ENCODE data around the gene FCAMR. TPM values are rescaled to one million over a fixed set of nuclear protein-coding genes. Genes with fewer than 3 reads are reported as not detected.

Gene FCAMR
- total RNA-seq, 4 donors from 2014 or later: not detected

DNA sequence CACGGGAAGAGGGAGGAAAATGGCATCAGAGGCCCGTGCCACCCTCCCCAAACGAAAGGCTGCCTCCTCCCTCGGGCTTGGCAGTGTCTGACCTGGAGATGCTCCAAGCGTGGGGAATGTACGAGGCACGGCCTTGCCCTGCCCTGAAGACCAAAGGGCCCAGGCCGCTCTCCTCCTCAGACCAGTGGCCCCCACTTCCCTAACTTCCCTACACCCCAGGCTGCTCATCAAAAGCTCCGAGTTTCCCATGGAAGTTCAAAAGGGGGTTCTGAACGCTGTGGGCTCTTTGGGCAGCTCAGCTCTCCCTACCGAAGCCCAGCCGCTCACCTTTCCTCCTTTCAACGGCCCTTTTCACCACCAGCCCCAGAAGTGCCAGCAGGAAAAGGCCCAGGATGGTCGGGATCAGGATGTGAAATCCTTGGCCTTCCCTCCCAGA lies 60.4 kb downstream of the FCAMR start:
- ATAC-seq (peak in 1 of 2 donors; percentile 27), DNase-seq (peak in 1 of 2 donors; percentile 44)
- in situ Hi-C loops (cut with MboI; ENCODE audit: low sequenced_read_pairs in 4 of 4): loop anchor here (5.0 to 10.0 kb wide), 7 partner anchors 45 to 278 kb away; partner anchors contain the start of genes IL20 (in 4 of the 4) and DYRK3 (in 2 of the 4)
- Histone ChIP-seq H3K4me3 (peak overlapping the region; percentile 54 to 60 (median 56)), H3K9me3 (no peaks in the 10 kb centered on the region), H3K4me1 (peaks cover 20 to 23% of the 10 kb centered on the region in 2 donors), H3K27me3 (peaks cover 0 to 4% (median 0%) of the 10 kb centered on the region in 3 donors), H3K27ac (peak overlapping the region; percentile 65 to 85 (median 75)), H3K36me3 (no peaks in the 10 kb centered on the region)
- intact Hi-C loops (cut with DNase I; ENCODE audit: low total_unique reads): loop anchor here (2.0 to 10.0 kb wide), 5 partner anchors 17 to 902 kb away; partner anchors contain the start of genes PFKFB2 and YOD1
- no peak for TF ChIP-seq POLR2A (IDR thresholded peaks at IDR 0.05)
- TF ChIP-seq, protein P1, sequence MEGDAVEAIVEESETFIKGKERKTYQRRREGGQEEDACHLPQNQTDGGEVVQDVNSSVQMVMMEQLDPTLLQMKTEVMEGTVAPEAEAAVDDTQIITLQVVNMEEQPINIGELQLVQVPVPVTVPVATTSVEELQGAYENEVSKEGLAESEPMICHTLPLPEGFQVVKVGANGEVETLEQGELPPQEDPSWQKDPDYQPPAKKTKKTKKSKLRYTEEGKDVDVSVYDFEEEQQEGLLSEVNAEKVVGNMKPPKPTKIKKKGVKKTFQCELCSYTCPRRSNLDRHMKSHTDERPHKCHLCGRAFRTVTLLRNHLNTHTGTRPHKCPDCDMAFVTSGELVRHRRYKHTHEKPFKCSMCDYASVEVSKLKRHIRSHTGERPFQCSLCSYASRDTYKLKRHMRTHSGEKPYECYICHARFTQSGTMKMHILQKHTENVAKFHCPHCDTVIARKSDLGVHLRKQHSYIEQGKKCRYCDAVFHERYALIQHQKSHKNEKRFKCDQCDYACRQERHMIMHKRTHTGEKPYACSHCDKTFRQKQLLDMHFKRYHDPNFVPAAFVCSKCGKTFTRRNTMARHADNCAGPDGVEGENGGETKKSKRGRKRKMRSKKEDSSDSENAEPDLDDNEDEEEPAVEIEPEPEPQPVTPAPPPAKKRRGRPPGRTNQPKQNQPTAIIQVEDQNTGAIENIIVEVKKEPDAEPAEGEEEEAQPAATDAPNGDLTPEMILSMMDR (IDR thresholded peaks at IDR 0.05 in 4 of 5, conservative IDR thresholded peaks at IDR 0.05 in 1 of 5): no peak

- H3K27me3 ChIP-seq: peaks cover 0 to 4% (median 0%) of the 10 kb centered on the region in 3 donors
- intact Hi-C loops (cut with DNase I; ENCODE audit: low total_unique reads): loop anchor here (2.0 to 5.0 kb wide), 4 partner anchors 17 to 903 kb away; partner anchors contain the start of genes PFKFB2 and YOD1
- no peaks in the 10 kb centered on the region for H3K36me3 ChIP-seq
- DNase-seq (peak; percentile 72 to 81), ATAC-seq (peak; percentile 72 to 73)
- in situ Hi-C loops (cut with MboI; ENCODE audit: low sequenced_read_pairs in 4 of 4): no loop called here
- peak overlapping the region; percentile 65 to 85 (median 75) for H3K27ac ChIP-seq
- peak overlapping the region; percentile 54 to 60 (median 56) for H3K4me3 ChIP-seq
- H3K9me3 ChIP-seq: no peaks in the 10 kb centered on the region
- peak; percentile 32 to 61 for TF ChIP-seq POLR2A (IDR thresholded peaks at IDR 0.05)
- TF ChIP-seq, protein P1 (IDR thresholded peaks at IDR 0.05 in 4 of 5, conservative IDR thresholded peaks at IDR 0.05 in 1 of 5): peak in 1 of 5 experiments; percentile 6
- peaks cover 20 to 27% of the 10 kb centered on the region in 2 donors for H3K4me1 ChIP-seq
Measured at GRCh38 chr1:206909161-206909882, 60.9 kb downstream of the FCAMR start.

GRCh38 chr1:206908038-206908437 lies 62.2 kb downstream of the FCAMR start:
- Histone ChIP-seq H3K27ac (peak overlapping the region in 2 of 4 donors; percentile 74 to 85), H3K36me3 (no peaks in the 10 kb centered on the region), H3K9me3 (no peaks in the 10 kb centered on the region), H3K4me1 (peaks cover 30 to 36% of the 10 kb centered on the region in 2 donors), H3K27me3 (peaks cover 0 to 4% (median 0%) of the 10 kb centered on the region in 3 donors), H3K4me3 (no peak overlapping the region)
- in situ Hi-C loops (cut with MboI; ENCODE audit: low sequenced_read_pairs in 4 of 4): no loop called here
- no peak for DNase-seq
- ATAC-seq: no peak
- no peak for TF ChIP-seq POLR2A (IDR thresholded peaks at IDR 0.05)
- TF ChIP-seq, protein P1 (IDR thresholded peaks at IDR 0.05 in 4 of 5, conservative IDR thresholded peaks at IDR 0.05 in 1 of 5): no peak
- intact Hi-C loops (cut with DNase I; ENCODE audit: low total_unique reads): loop anchor here (2.0 to 5.0 kb wide), 4 partner anchors 15 to 904 kb away; partner anchors contain the start of genes PFKFB2 and YOD1

Other genes with a start within 250 kb of the FCAMR start
- not detected for gene IL19, start 199.7 kb downstream of the FCAMR start, total RNA-seq
- under 1 TPM; 0.26 to 0.61 (median 0.34) TPM for gene IL10, start 198.0 kb downstream of the FCAMR start, total RNA-seq
- gene IL20, start 104.8 kb downstream of the FCAMR start, total RNA-seq: not detected
- not detected for gene IL24, start 73.0 kb downstream of the FCAMR start, total RNA-seq
- 10 to 100 TPM in 1 of 4 donors, 1 to 10 TPM in 3; 2.1 to 10.2 (median 4.7) TPM for gene FCMR, start 48.5 kb downstream of the FCAMR start, total RNA-seq
- gene PIGR, start 24.0 kb downstream of the FCAMR start, total RNA-seq: 10 to 100 TPM in 1 of 4 donors, under 1 TPM in 2, not detected in 1; 0.10 to 28.4 (median 0.11) TPM
- gene C1orf116, start 62.3 kb upstream of the FCAMR start, total RNA-seq: 1 to 10 TPM in 1 of 4 donors, under 1 TPM in 3; 0.46 to 1.1 (median 0.65) TPM
- gene YOD1, start 80.7 kb upstream of the FCAMR start, total RNA-seq: 1 to 10 TPM; 3.0 to 6.7 (median 6.2) TPM
- 10 to 100 TPM; 35.5 to 40.3 (median 37.6) TPM for gene PFKFB2, start 82.8 kb upstream of the FCAMR start, total RNA-seq
- under 1 TPM in 2 of 4 donors, not detected in 2; 0.46 to 0.62 TPM for gene C4BPB, start 118.4 kb upstream of the FCAMR start, total RNA-seq
- 1 to 10 TPM in 1 of 4 donors, under 1 TPM in 1, not detected in 2; 0.81 to 2.8 TPM for gene C4BPA, start 133.8 kb upstream of the FCAMR start, total RNA-seq

Measured in gastrocnemius medialis (tissue), 4 donors.